Measurements from ENCODE around the gene ZFP69. TPM values are rescaled to one million over a fixed set of nuclear protein-coding genes. Genes with fewer than 3 reads are reported as not detected.
"Not testable (repeated sequence)": the region's sequence is repeated elsewhere in the genome, so short reads cannot be mapped to it uniquely, and the experiment has no call there.

Gene ZFP69
- polyA plus RNA-seq (ENCODE audit: insufficient read length in 4 of 4): 1 to 10 TPM; 6.3 to 9.5 (median 6.9) TPM

DNA sequence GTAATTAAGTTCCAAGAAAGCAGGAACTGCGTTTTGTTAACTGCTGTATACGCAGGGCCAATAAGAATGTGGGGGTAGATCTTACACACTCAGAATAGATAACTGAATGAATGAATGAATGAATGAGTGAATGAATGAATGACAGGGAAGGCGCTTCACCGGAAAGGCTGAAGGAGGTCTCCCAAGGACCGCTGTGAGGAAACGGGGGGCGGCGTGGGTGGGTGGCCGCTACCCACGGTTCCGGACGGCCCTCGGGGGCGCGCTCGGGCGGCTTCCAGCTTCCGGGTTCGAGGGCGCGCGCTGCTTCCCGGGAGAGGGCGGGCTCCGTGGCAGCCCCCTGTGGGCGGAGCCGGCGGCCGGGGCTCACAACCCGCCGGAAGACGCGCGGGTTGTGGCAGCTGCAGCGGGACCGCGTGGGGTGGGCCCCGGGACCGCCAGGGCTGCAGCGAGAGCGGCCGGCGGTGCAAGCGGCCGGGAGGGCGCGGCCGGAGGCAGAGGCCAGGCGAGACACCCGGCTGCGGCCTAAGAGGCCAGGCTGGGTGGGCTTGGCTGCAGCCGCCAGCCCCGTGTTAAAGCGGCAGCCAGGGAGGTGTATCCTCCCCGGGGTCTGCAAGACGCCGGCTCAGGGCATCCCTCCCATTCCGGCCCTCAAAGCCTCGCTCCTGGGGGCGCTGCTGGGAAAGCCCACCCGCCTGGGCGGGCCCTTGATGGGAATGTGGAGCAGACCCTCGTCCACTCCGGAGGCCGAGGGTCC, at the start of gene ZFP69:
TSS of gene ZFP69 (plus strand) at position 367 of the 754 bp plus-strand sequence. CDS start 2,072 bp downstream, outside the sequence.
- DNase-seq (ENCODE audit: low read depth in 4 of 4, low spot score in 2 of 4): peak in 3 of 4 donors; percentile 31 to 56 (median 44)

DNA sequence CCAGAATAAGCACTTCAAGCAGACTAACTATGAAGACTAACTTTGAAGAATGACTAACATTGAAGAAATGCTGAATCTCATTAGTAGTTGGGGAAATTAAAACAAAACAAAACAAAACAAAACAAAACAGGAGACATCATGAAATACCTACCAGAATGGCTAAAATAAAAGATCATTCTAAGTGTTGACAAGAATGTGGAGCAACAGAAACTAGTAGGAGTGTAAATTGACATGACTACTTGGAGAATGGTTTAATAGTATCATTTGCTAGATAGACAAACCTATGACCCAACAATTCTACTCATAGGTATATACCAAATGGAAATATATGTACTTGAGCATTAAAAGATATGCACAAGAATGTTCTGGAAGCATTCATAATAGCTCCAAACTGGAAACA, 45.7 kb upstream of the ZFP69 start:
- no peak for DNase-seq (ENCODE audit: low read depth in 4 of 4, low spot score in 2 of 4)

DNA sequence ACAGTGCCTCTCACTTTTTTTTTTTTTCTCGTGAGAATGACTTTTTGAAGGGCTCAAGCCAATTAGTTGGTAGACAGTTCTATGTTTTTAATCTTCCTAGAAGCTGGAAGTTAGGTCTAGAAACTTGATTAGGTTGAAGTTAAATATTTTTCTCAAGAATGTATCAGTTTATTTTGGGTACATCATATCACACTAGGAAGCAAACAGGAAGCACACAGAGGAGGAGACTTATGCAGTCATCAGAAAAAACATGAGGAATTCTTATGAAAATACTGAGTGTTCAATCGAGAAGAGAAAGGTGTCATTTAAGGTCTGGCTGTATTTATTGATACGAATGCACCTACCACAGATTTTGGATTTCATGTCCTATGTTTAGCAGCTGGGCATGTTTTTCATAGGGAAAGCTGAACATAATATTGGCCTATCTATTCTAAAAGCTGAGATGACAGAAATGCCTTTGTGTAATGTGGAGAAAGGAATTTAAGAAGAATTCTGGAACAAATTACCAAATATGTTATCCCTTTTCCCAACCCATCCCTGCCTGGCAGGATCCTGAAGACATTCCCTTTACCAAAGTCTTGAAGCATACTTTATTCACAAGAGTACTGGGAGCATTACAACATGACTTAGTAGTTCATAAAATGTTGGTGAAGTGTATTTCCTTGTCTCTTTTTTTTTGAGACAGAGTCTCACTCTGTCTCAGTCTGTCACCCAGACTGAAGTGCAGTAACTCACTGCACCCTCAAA, 44.3 kb upstream of the ZFP69 start:
- DNase-seq (ENCODE audit: low read depth in 4 of 4, low spot score in 2 of 4): no peak

DNA sequence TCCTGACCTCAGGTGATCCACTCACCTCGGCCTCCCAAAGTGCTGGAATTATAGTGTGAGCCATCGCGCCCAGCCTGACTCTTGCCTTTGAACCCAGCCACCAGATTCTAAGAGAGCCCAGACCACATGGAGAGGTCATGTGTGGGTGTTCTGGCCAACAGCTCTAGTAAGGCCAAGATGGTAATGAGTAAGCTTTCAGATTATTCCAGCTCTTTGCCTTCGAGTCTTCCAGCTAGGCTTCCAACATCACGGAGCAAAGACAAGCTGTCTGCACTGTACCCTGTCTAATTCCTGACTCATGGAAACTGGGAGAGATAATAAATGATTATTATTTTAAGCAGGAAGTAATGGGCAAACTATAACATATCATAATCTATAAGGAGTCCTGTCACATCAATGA, 41.6 kb upstream of the ZFP69 start:
- no peak for DNase-seq (ENCODE audit: low read depth in 4 of 4, low spot score in 2 of 4)

DNA sequence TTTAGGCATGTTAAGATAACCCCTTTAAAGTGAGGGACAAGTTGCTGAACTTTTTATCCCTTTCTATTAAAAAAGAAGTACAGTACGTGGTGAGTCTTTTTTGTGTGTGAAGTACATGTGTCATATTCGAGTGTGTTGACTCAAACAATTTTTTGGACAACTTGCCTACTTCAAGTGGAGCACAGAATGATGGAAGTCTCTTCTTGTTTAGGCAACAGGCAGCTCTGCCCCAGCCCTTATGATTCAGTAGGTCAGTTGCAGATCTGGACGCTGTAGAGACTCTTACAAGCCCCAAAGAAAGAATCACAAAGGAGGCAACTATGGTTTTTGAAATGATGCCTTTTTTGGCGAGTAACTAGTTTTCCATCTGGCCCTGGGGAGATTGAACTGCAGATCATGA, 41.2 kb upstream of the ZFP69 start:
- no peak for DNase-seq (ENCODE audit: low read depth in 4 of 4, low spot score in 2 of 4)

DNA sequence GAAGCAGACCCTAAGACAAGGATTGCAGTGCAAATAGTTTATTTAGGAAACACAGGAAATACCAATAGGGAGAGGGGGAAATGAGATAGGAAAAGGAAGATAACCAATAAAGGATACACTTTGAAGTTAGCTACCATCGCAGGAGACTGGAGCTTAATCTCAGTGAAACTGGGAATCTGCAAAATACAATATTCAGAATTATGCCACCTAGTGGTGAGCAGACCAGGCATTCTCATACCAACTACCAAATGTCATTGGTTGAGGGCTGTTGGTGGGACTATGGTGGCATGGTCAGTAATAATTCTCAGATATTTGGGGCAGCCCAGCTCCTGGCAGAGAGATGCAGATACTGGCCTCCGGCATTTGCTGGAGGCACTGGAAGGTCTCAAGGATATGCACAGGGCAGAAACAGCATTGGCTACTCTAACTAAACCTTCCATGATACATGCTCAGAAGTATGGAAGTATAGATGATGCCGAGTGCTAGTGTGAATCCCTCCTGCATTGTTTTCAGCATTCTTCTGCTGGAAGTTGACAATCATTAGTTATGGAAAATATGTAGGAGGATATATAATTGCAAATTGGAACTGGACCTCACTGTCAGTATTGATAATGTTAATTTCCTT, 38.6 kb upstream of the ZFP69 start:
- no peak for DNase-seq (ENCODE audit: low read depth in 4 of 4, low spot score in 2 of 4)

DNA sequence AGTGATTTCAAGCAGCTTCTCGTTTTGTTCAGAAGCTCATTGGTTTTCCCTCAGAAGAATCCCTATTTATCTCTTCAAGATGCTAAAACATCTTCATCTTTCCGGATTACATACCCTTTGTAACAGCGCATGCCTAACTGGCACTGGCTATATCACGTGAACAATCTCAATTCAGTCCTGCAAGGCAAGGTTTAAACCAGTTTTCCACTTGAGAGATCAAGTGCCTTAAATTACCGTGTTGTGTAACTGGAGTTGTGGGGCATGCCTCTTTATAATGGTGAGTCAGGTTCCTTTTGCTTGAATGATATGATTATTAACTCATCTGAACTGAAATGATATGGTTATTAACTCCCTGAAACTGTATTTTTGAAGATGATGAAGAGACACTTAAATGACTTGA, 37.8 kb upstream of the ZFP69 start:
- no peak for DNase-seq (ENCODE audit: low read depth in 4 of 4, low spot score in 2 of 4)

DNA sequence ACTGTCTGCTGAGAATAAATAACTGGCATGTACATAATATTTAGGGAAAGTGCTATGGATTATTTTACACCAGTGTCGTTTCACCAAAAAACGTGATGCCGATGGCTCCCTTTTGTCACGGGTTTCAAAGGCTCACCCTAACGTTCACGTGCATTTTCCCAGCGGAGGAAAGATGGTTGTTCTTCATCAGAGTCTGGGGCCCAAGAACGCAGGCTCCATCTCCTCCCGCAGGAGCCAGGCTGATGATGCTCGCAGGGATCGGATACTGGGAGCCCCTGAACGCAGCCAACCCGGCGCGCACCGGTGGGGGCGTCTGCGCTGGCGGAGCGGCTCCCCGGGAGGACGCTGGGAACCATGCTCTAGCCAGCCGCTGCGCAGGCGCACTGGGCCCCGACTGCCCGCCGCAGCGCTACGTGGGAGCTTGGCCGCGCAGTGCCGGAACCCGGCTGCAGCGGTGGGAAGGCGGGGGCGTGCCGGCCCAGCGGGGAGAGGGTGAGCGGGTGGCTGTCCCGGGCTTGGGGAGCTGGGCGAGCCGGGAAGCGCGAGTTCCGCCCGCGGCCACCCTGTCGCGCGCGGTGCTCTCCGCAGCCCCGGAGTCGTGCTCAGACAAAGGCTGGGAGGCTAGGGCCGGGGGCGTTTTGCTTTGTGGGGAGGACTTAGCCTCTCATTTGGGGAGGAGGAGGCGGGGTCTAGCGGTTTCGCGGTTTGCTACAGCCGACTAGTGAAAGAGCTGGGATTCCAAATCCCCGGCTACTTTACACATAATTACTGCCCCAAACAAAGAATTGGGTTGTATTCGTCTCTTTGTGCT, 27.2 kb upstream of the ZFP69 start, which contains the start of gene ZFP69B:
TSS of gene ZFP69B (plus strand) at position 793 of the 811 bp plus-strand sequence. CDS start 486 bp downstream, outside the sequence.
- DNase-seq (ENCODE audit: low read depth in 4 of 4, low spot score in 2 of 4): peak; percentile 78 to 90 (median 84)

DNA sequence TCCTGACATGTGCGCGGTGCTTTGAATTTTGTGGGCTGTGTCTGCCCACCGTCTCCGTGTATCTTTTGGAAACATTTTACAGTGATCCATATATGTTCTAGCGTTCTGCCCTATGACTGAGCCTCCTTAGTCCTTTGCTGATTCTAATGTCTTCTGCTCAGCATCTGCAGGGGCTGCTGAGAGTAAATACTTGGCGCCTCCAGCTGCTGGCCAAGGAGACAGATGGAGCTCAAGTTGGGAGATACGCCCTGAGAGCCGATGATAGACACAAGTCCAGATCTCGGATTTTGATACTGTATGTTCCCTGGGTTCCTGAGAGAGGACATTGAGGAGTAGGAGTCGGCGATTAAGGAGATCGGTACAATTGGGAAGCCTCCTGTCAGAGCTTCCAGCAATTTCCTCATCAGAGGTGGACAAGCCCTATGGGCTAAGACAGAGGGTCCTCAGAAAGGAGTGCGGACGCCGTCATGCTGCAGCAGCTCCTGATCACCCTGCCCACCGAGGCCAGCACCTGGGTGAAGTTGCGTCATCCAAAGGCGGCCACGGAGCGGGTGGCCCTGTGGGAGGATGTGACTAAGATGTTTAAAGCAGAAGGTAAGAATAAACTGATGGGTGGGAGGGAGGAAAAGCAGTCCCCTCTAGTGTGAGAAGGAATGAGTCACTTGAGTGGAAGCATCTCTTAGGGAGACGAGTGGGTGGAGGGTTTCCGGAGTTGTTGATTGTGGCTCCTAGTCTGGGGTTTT, 26.4 kb upstream of the ZFP69 start:
- DNase-seq (ENCODE audit: low read depth in 4 of 4, low spot score in 2 of 4): peak in 1 of 4 donors; percentile 50

DNA sequence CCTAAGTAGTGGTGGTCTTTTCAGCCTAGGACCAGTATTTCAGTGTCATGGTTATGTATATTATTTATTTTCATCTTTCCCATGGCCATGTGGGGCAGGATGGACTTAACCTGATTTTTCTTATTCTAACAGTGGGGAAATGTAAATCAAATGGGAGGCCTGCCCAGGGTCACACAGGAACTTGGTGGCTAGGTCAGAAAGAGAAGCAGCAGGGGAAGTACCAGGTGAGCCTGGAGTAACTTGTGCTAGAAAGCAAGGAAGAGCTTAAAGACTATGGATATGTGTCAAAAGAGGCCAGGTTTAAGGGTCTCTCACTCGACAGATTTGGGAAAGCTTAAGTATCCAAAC, 25.9 kb upstream of the ZFP69 start:
- no peak for DNase-seq (ENCODE audit: low read depth in 4 of 4, low spot score in 2 of 4)

DNA sequence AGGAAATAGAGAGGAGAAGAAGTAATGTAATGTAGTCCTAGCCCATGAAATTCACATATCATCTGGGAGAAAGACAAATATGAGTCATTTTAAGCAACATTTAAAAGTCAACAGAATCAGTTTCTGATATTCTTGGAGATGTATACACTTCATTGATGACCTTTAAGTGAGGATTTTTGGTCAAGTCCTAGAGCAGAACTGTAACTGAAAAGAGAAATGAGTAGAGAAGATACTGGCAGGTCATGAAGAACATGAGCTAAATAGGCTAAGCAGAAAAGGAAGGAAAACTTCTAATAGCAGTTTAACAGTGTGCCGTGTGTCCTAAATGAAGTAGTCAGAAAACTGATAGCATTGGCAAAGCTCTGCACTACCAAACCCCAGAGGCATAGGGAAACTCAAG, 22.2 kb upstream of the ZFP69 start:
- no peak for DNase-seq (ENCODE audit: low read depth in 4 of 4, low spot score in 2 of 4)

DNA sequence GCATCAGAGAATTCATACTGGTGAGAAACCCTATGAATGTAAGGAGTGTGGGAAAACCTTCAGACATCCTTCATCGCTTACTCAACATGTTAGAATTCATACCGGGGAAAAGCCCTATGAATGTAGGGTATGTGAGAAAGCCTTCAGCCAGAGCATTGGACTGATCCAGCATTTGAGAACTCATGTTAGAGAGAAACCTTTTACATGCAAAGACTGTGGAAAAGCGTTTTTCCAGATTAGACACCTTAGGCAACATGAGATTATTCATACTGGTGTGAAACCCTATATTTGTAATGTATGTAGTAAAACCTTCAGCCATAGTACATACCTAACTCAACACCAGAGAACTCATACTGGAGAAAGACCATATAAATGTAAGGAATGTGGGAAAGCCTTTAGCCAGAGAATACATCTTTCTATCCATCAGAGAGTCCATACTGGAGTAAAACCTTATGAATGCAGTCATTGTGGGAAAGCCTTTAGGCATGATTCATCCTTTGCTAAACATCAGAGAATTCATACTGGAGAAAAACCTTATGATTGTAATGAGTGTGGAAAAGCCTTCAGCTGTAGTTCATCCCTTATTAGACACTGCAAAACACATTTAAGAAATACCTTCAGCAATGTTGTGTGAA, 14.0 kb upstream of the ZFP69 start:
- no peak for DNase-seq (ENCODE audit: low read depth in 4 of 4, low spot score in 2 of 4)

DNA sequence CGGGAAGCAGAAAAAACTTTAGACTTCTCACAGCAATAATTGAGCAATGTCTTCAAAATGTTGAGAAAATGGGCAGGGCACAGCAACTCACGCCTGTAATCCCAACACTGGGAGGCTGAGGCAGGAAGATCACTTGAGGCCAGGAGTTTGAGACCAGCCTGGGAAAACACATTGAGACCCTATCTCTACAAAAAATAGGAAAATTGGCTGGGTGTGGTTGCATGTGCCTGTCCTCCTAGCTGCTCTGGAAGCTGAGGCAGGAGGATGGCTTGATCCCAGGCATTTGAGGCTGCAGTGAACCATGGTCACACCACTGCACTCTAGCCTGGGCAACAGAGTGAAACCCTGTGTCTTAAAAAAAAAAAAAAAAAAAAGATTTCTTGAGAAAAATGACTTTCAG, 7.8 kb upstream of the ZFP69 start:
- DNase-seq (ENCODE audit: low read depth in 4 of 4, low spot score in 2 of 4): no peak

DNA sequence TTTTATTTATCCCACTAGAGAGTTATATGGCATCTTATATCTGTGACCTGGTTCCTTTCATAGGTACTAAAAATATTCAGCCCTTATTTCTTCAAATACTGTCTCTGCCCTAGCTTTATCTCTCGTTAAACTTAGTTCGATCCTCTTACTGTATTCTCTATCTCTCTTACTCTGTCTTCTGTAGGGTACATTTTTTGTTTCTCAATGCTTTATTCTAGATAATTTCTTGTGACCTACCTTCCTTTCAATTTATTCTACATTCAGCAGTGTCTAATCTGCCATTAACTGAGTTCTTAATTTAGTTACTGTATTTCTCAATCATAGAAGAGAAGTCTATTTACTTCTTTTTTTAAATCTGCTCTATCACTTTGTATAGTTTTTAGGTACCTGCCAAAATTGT, 1.8 kb upstream of the ZFP69 start:
- no peak for DNase-seq (ENCODE audit: low read depth in 4 of 4, low spot score in 2 of 4)

DNA sequence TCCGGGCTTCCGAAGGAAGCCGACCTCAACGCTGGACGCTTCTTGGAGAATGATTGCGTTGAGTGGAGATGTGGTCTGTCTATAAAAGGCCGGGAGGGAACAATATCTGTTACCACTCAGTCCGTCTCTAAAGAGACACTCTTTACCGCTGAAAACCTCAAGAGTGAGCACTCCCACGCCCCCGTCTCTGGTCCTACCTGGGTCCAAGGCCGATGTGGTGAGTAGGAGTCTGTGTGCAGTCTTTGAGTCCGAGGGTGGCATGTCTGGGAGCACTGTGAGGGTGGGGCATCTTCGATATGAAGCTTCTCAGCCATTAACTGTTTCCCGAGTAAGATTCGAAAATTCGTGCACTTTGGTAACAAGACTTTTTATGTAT, 576 bp downstream of the ZFP69 start:
- peak in 2 of 4 donors; percentile 16 to 19 for DNase-seq (ENCODE audit: low read depth in 4 of 4, low spot score in 2 of 4)

DNA sequence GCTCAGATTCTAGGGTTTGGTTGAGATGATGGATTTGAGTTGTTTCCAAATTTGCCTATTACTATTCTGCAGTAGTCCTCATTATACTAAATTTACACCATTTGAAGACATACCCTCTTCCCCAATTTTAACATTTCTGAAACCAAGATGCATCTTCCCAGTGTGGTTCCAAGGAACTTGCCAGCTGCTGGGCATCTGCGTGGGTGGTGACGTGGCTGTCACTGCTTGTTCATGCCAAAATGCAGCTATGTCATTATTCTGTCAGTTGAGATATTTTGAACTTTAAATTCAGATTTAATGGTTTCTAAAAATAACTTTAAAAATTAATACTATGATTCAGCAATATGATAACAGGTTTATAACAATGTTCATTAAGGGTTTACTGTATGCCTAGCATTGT, 1.2 kb downstream of the ZFP69 start:
- DNase-seq (ENCODE audit: low read depth in 4 of 4, low spot score in 2 of 4): no peak

DNA sequence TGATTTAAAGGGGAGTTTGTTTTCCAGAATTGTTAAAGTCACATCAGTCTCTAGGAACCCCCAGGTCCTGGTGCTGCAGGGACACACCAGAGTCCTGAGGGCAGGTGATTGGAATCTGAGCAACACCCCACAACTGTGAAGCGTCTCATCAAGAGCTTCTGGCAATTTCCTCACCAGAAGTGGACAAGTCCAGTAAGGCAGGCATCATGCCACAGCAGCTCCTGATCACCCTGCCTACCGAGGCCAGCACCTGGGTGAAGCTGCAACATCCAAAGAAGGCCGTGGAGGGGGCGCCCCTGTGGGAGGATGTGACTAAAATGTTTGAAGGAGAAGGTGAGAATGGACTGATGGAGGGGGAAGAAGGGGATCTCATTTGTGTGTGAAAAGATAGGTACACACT, 2.1 kb downstream of the ZFP69 start:
- no peak for DNase-seq (ENCODE audit: low read depth in 4 of 4, low spot score in 2 of 4)

DNA sequence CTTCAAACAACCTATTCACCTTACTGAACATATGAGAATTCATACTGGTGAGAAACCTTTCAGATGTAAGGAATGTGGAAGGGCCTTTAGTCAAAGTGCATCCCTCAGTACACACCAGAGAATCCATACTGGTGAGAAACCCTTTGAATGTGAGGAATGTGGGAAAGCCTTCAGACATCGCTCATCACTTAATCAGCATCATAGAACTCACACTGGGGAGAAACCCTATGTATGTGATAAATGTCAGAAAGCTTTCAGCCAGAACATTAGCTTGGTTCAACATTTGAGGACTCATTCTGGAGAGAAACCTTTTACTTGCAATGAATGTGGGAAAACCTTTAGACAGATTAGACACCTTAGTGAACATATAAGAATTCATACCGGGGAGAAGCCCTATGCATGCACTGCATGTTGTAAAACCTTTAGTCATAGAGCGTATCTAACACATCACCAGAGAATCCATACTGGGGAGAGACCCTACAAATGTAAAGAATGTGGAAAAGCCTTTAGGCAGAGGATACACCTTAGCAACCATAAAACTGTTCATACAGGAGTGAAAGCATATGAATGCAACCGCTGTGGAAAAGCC, 18.3 kb downstream of the ZFP69 start:
- no peak for DNase-seq (ENCODE audit: low read depth in 4 of 4, low spot score in 2 of 4)

DNA sequence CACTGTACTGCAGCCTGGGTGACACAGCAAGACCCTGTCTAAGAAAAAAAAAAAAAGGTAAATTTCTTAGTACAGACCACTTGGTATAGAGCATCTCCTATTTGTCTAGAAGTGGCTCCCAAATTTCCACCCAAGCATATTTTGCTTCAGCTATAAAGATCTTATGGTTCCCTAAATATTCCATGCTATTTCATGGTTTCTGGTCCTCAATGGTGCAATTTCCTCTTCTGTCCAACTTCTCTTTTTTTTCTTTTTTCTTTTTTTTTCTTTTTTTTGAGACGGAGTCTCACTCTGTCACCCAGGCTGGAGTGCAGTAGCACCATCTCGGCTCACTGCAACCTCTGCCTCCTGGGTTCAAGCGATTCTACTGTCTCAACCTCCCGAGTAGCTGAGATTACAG, 25.6 kb downstream of the ZFP69 start:
- not testable (repeated sequence) for DNase-seq (ENCODE audit: low read depth in 4 of 4, low spot score in 2 of 4)

Measured in left renal cortex interstitium (tissue), 4 donors.